GM19395 (cell line): ENCODE data around the gene MYO1E.
"Not testable (repeated sequence)": the region's sequence is repeated elsewhere in the genome, so short reads cannot be mapped to it uniquely, and the experiment has no call there.

Source experiments
- ATAC-seq: cut with Tn5 transposase; IDR thresholded peaks from one replicate; pipeline ENCODE4 v1.9.1; 2021; ENCODE audit warnings: mild to moderate bottlenecking, moderate library complexity; ENCODE audit not compliant: unreplicated experiment

The MYO1E gene

DNA sequence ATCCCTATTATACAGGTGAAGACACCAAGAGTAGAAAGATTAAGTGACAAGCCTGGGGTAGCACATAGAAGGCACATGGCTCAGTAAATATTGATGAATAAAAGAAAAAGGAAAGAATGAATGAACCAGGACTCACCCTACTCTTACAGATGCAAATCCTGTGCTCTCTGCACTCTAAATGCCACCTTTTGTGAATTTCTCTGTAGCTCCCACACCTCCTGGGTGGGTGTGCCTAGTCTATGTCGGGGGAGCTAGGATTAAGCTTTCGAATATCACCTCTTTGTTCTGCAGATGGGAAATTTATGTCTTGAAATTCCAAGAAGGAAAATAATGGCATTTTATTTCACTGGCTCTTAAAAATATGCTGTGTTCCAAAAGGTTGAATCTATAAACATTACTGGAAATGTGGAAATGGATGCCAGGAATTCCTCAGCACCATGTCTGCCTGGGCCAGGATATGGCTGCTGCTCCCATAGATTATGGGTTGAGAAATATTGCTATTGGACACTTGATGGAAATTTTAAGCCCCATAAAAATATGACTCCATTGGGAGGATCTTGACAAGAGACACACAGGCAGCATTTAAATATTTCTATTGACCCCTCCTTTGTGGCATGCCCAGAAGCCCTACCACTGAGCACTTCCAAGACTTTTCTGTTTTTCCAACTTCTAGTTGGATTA lies 224.4 kb downstream of the MYO1E start:
- no peak for ATAC-seq

DNA sequence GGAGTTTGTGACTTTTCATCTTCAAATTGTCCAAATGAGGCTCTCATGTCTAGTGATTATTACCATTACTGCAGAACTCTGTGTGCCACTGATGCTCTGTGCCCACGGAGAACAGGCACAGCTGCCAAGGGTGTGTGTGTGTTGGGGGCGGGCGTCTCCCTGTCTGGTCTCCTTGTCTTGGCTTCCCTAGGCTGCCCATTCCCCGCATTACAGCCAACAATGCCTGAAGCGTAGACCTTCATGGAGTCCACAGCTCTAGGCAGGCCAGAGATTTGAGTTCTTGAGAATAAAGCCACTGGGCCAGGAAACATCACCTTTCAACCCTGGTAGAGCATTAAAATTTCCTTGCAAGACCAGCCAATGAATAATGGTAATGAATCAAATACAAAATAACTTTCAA lies 225.0 kb downstream of the MYO1E start:
- ATAC-seq, result no peak

DNA sequence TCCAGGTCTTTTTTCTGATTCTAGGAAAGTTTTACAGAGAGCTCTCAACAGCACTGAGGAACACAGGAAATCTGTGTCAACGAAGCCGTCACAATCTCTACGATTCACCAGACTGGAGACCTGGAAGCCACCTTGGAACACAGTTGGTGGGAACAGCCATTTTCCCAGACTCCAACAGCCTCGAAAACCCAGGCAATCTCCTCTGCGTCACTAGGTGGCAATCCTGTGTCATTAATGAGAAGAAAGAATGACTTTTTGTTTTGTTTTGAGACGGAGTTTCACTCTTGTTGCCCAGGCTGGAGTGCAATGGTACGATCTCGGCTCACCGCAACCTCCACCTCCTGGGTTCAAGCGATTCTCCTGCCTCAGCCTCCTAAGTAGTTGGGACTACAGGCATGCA lies 228.1 kb downstream of the MYO1E start:
- ATAC-seq, result not testable (repeated sequence)

DNA sequence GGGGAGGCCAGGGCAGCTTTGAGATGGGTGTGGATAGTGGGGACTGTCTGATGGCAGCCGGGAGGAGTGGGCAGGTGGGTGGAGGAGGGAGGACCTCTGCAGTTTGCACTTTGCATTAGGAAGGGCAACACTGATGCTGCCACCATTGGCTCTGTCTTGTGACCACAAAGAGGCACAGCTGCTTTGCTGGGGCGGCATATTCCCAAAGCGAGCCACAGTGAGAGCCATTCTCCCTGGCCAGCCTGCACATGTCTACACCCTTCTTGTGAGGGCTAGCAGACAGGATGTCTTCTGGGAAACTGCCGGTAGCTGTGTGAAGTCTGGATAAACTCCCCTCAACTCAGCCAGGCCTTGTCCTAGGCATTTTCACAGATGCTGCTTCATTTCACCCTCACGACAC lies 229.4 kb downstream of the MYO1E start:
- no peak for ATAC-seq

DNA sequence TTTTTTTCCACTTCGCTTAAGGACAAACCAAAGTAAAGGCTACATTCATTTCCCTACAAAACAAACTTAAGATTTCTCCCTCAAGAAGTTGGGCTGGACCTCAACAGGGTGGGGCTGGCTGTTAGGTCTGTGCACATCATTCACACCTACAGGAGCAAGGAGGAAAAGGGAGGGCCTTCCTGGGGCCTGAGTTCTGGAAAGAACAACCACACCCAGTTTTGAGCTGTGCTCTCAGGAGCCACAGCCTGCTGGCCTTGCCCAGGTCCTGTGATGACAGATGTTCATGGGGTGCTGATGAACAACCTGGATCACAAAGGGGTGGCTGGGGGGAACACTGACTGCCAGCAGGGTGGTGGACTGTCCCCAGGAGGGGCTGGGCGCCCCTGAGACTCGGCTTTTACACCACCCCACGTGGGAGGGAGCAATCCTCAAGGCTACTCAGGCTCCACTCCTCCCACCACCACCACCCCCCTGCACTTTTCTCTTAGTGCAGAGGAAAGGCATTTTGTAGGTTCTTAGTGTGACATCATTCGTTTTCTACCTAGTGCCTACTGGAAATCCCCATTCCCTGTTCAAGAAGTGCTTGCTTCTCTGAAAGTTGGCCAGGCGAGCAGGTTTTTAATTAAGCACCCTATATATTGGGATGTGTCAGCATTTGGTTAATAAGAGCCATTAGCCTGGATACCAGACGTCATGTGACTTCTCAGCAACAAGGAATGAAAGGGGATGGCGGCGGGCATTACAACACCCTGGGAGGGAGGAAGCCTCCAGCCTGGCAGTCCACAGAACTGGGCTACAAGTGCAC lies 232.0 kb downstream of the MYO1E start:
- ATAC-seq, result no peak

DNA sequence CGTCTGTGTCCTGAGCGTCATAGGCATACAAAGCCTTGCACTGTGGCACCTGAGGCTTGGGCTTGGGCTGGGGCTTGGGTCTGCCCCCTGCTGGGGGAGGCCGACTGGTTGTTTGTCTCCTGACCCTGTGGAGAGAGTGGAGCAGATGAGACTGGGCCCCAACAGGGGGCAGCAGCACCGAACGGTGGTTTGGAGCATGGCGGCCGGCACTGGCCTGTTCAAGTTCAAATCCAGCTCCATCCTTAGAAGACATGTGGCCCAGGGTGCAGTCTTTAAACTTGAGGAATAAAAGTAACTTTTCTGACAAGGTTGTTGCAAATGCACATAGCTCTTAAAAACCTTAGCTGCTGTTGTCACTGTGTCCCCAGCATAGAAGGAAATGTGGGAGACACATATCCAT lies 234.4 kb downstream of the MYO1E start:
- peak; percentile 59 for ATAC-seq

DNA sequence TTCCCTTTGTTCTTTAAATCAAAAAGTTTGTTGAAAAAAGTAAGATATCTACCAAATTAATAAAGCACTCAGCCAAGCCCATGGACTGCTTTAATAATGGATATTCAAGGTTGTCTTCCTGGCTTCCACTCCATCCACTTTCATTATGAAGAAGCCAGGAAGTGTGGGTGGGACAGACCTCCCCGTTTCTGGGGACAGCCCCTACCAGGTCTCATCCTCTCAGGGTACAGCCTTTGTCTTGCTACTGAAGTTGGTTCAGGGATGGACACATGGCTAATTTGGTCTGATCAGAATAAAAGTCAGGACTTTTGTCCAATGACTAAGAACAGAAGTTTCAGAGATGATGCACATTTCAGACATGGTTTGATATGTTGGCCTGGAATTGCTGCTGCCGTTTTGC lies 235.1 kb downstream of the MYO1E start:
- ATAC-seq, result no peak

DNA sequence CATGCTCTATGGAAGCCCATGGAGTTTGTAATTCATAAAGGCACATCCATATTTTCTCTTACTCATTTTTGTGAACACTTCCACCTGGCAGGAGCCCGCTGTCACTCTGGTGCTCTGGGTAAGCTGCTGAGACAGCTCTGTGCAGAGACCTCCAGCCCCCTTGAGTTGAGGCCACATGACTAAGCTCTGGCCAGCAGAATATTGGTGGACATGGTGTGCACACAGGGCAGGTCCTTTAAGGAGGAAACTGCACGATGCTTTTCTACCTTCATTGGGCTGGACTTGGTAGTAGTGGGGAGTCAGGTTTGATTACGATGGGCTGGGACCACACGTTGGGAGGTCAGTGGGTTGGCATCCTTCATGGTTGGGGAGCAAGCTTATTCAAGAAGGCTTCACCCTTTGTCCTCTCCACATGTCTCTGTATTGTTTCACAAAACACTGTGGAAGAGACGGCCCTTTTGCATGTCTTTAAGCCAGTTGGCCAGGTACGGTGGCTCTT lies 238.7 kb downstream of the MYO1E start:
- ATAC-seq, result no peak

DNA sequence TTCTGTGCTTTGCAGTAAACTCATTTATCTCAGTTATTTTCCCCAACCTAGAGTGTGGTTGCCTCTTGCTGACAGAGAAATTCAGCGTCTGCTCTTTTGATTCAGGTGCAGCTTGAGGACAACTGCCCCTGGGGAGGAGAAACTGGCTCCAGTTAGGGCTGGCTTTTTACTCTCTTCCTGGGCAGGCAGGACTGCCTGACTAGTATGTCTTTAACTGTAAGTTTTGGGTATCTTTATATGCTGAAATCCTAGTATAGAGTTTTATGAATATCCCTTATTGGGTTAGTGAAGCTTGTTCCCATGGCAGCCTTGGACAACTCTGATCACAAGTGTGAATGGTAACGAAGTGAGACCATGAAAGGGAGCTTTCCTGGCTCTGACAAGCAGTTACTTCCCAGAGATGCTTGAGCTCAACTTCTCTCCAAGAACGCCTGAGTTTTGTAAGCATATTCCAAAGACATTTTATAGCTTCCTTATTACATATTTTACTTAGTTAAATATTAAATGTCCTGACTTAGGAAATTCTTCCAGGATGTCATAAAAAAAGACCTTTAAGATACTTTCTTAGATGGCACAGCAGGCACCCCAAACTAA lies 240.6 kb downstream of the MYO1E start:
- no peak for ATAC-seq

DNA sequence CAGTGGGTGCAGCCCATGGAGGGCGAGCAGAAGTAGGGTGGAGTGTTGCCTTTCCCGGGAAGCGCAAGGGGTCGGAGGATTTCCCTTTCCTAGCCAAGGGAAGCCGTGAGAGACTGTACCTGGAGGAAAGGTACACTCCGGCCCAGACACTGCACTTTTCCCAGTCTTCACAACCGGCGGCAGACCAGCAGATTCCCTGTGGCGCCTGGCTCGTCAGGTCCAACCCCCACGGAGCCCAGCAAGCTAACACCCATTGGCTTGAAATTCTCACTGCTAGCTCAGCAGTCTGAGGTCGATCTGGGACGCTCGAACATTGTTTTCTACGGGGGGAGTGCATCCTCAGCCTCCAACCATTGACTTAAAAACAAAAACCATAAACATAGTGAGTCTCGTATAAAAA lies 241.2 kb downstream of the MYO1E start:
- ATAC-seq, result no peak

DNA sequence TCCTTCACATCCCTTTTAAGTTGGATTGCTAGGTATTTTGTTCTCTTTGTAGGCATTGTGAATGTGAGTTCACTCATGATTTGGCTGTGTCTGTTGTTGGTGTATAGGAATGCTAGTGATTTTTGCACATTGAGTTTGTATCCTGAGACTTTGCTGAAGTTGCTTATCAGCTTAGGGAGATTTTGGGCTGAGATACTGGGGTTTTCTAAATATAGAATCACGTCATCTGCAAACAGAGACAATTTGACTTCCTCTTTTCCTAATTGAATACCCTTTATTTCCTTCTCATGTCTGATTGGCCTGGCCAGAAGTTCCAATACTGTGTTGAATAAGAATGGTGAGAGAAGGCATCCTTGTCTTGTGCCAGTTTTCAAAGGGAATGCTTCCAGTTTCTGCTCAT lies 245.4 kb downstream of the MYO1E start:
- ATAC-seq, result not testable (repeated sequence)

DNA sequence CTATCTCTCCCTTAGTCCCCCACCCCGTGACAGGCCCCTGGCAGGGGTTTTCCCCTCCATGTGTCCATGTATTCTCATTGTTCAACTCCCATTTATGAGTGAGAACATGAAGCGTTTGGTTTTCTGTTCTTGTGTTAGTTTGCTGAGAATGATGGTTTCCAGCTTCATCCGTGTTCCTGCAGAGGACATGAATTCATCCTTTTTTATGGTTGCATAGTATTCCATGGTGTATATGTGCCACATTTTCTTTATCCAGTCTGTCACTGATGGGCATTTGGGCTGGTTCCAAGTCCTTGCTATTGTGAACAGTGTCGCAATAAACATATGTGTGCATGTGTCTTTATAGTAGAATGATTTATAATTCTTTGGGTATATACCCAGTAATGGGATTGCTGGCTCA lies 247.0 kb downstream of the MYO1E start:
- not testable (repeated sequence) for ATAC-seq

DNA sequence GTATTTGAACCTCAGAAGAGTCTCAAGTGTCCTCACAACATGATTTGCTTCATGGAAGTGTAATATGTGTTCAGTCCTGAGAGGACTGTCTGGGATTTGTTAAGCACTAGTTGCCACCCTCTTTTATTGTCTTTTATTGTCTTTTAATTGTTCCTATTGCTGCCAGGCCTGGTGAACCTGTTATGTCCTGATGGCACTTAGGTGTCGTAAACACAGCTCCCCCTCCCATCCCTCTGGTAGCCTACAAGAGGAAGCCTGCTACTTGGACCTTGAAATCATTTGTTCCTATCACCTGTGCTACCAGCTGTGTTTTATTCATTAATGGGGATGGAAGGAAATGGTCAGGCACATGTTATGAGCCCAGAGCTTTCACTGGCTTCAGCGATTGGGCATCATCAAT lies 248.4 kb downstream of the MYO1E start:
- ATAC-seq, result no peak

DNA sequence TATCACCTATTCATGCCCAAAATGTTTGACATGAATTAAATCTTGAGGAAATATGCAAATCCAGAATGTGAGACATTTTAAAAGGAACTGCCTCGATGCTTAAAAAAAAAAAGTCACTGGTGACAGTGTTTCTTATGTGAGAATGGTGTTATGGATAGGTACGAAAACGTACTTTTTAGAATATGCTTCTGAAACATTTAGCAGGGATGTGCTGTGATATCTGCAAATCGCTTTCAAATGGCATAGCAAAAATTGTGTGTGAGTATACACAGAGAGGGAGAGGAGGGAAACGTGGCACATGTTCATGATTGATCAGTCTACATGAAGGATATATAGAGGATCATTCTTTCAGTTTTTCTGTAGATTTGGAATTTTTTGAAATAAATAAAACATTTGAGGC lies 251.7 kb downstream of the MYO1E start:
- no peak for ATAC-seq

DNA sequence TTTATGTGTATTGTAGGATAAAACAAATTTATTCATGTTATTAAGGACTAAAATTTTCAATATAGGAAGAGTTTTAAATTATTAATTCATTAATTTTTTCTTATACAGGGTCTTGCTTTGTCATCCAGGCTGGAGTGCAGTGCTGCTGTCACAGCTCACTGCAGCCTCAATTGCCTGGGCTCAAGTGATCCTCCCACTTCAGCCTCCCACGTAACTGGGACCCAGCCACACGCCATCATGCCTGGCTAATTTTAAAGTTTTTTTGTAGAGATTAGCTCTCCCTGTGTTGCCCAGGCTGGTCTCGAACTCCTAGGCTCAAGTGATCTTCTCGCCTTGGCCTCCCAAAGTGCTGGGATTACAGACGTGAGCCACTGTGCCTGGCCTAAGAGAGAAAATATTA lies 253.0 kb downstream of the MYO1E start:
- ATAC-seq, result no peak

DNA sequence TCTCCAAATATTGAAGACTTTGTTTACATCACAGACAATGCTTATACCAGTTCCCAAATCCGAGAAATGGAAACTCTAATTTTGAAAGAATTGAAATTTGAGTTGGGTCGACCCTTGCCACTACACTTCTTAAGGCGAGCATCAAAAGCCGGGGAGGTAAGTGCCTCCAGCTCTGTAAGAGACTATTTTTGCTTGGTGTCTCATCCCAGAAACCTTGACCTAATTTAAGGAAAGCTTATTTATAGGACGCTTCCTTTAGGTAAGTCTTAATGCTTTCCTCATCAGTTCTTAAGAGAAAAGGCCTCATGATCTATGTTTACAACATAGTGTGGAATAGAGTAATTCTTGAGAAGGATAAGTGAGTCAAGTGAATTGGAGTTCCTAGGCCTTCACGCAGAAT lies 255.9 kb downstream of the MYO1E start:
- ATAC-seq, result no peak

DNA sequence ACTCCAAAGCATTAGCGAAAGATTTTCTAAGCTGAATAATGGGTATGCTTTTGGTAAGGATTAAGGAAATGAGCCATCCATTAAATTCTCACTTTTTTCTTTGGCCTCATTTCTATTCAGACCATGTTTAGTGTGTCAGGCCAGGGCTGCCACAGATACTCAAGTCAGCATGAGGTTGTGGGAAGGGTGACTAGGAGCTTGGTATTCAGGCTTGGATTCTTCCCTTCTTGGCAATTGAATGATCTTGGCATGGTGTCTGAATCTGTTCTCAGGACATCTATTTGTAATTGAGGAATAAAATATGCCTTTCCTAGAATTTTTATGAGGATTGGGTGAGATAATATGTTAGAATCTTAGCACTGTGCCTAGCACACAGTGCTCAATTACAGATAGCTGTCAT lies 256.5 kb downstream of the MYO1E start:
- no peak for ATAC-seq

DNA sequence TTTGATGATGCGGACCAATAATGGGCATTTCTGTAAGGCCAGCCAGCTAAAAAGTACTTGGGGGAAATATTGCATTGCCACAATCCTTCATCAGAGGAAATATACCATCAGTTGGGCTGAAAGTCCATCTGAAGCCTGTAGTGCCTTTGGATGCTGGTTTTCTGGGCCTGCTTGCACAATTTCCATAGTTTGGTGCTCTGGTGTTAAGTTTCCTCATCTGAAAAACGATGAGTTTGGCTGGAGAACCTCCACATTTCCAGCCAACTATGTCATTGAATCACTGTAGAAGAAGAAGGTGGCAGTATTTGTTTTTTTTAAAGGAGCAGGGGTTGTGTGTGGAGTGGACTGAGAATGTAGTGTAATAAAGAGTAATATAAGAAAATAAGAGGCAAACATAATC lies 257.6 kb downstream of the MYO1E start:
- no peak for ATAC-seq

DNA sequence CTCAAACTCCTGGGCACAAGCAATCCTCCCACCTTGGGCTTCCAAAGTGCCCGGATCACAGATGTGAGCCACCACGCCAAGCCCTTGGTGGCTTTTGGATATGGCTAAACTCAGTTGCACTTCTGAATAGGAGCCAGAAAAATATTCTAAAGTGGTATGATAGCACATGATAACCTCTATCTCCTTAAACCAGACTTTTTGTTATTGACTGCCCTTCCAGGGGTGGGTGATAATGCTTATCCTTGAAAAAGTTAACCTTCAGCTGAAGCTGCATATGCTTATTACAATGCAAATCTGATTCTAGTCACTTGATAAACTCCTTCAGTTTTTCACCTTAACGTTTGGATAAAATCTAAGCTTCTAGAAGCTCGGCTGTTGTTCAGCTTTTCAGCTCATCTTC lies 261.4 kb downstream of the MYO1E start:
- no peak for ATAC-seq

DNA sequence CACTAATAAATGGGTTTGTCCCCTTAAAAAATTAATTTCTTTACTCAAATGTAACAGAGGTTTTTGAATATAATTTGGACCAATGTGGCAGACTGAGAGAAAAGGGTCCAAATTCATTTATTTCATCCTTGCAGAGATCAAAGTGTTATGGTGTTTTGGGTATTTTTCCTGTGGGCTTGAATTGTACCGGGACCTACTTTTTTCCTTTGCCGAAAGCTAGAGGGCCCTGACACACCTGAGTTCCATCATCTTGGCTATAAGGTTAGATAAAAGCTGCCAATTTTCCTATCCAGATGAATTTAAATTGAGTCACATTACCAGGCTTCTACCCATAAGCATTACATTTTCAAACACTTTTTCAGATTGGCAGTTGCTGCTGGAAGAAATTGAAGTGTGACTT lies 266.8 kb downstream of the MYO1E start:
- ATAC-seq, result no peak

DNA sequence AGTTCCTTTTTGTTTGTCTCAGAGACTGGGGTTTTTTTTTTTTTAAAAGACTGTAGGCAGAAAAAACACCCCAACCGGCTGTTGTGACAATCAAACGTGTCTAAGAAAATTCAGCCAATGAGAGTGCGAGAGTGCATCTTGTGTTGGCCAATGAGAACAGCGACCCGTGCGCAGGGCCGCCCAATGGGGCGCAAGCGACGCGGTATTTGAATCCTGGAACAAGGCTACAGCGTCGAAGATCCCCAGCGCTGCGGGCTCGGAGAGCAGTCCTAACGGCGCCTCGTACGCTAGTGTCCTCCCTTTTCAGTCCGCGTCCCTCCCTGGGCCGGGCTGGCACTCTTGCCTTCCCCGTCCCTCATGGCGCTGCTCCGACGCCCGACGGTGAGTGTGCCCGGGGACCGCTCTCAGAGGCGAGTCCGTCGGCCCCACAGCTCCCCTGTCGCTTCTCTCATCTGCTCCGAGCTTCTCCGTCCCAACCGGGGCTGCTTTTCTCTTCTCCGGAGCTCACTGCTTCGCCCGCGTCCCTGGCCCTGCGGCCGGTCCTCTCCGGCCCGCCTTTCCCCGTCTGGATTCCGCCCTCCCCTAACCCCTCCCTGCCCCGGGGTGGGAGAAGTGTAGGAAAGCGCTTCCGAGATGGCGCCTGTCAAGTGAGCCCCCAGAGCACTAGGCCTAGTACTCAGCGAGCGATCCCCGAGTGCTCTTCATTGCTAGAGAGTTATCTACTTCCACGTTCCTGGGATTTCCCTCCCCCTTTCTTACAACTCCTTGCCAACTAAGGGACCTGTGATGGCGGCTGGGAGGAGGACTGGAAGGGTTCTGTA lies 267.5 kb downstream of the MYO1E start, which contains the start of gene CCNB2:
Gene CCNB2, plus strand, starts transcription at position 235 of the 821 bp plus-strand sequence. Its CDS starts 123 bp downstream, at position 358.
- peak; percentile 99 for ATAC-seq
